Measurements from ENCODE around the gene CCDC178.

DNA sequence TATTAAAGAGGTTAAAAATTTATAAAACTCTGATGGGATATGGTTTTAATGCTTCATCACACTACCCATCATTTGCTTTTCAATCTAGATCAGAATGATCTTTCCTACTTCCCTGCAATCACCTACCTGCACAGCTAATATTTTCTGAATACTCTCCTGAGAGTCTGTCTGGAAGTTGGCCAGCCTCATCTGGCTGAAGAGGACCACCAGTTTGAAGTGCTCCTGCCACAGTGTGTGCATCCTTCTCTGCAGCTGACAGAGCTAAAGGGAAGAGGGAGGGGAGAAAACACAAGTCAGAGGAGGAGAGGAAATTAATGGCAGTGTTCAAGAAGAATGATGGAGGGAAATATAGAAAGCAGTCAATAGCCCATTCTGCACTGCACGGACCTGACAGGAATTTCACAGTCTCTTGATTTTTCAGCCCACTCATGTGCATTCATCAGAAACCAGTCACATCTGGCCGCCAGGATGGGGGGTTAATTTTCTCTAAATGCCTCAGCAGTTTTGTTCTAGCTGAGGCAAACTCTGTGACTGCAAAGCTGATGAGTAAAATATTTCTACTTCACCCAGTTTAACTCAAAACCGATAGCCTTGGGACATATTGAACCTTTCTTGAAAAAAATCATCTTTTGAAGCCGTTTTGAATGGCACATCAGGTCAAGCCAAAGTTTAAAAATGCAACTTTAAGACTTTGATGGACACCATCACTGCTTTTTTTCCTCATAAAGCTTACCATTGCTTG is 465.9 kb downstream of the CCDC178 start:
- TF ChIP-seq POLR2A (IDR thresholded peaks at IDR 0.05; ENCODE audit: low read length) (no peak), GATA1 (IDR thresholded peaks at IDR 0.05; ENCODE audit: low read depth, low read length) (no peak)

Data from erythroblast (primary cell).